Testis (tissue), 3 donors: ENCODE data around the gene ACOT13. TPM values are rescaled to one million over a fixed set of nuclear protein-coding genes. Genes with fewer than 3 reads are reported as not detected.
"Not testable (repeated sequence)": the region's sequence is repeated elsewhere in the genome, so short reads cannot be mapped to it uniquely, and the experiment has no call there.

Experiments
- DNase-seq: peaks from one replicate; pipeline ENCODE4 v3.0.0-alpha.2; 2019
- H3K27ac ChIP-seq, 2 donors: fragments of 200-600 bp; sonication (generic); one replicate each; pipeline ENCODE4 v1.5.1; 2019
- H3K27me3 ChIP-seq: fragments of 200-600 bp; sonication (generic); one replicate; pipeline ENCODE4 v1.5.1; 2019
- H3K36me3 ChIP-seq: fragments of 200-600 bp; sonication (generic); one replicate; pipeline ENCODE4 v1.5.1; 2017; ENCODE audit warnings: low read depth; ENCODE audit errors: missing control alignments
- H3K4me1 ChIP-seq: fragments of 200-600 bp; sonication (generic); one replicate; pipeline ENCODE4 v1.5.1; 2019
- H3K4me3 ChIP-seq, 2 donors: fragments of 200-600 bp; sonication (generic); one replicate each; pipeline ENCODE4 v1.5.1; 2017 to 2019
- H3K9me3 ChIP-seq: fragments of 200-600 bp; sonication (generic); one replicate; pipeline ENCODE4 v1.5.1; 2017
- POLR2A ChIP-seq: fragments of 450-650 bp; IDR thresholded peaks from one replicate; pipeline ENCODE4 v1.6.1; 2017; ENCODE audit warnings: antibody characterized with exemption, mild to moderate bottlenecking, moderate library complexity
- WGBS, 2 donors: methylation state at CpG; one replicate each; pipeline ENCODE4 v1.1.5; 2018; 5-methylcytosine and 5-hydroxymethylcytosine counted together
- intact Hi-C: fragments of 100-400 bp; cut with DNase I; formaldehyde crosslinking; loops from one replicate; pipeline ENCODE4 v1.15.1; 2023; ENCODE audit warnings: low total_unique reads
- polyA plus RNA-seq: library from polyadenylated mRNA; stranded (reverse); fragments of 350-450 nt; fragmentation: Illumina TruSeq; extraction: RNeasy Lipid Tissue Mini Kit (QIAGEN cat#74804); gene quantifications from one replicate; pipeline ENCODE4 v1.2.3, GENCODE V29; 2014; ENCODE audit warnings: low read depth, low replicate concordance; ENCODE audit not compliant: insufficient read depth
- total RNA-seq, 2 donors: library from RNA; depleted of rRNA; stranded (reverse); fragments of >200 nt; gene quantifications; one replicate each; pipeline ENCODE4 v1.2.3, GENCODE V29; 2016
- TF ChIP-seq, protein P1 (sequence below), 3 experiments: fragments of 450-650 bp in 2 of 3; fragments of 200-600 bp in 1 of 3; sonication (generic) in 1 of 3; IDR thresholded peaks; one replicate each; pipeline ENCODE4 v1.5.1; 2016 to 2019; ENCODE audit warnings: antibody characterized with exemption in 3 of 3, mild to moderate bottlenecking in 2 of 3, moderate library complexity in 1 of 3

The ACOT13 gene
- total and polyA plus RNA-seq, 3 donors from 2014 or later, result 15.6 to 67.7 (median 19.1) TPM

DNA sequence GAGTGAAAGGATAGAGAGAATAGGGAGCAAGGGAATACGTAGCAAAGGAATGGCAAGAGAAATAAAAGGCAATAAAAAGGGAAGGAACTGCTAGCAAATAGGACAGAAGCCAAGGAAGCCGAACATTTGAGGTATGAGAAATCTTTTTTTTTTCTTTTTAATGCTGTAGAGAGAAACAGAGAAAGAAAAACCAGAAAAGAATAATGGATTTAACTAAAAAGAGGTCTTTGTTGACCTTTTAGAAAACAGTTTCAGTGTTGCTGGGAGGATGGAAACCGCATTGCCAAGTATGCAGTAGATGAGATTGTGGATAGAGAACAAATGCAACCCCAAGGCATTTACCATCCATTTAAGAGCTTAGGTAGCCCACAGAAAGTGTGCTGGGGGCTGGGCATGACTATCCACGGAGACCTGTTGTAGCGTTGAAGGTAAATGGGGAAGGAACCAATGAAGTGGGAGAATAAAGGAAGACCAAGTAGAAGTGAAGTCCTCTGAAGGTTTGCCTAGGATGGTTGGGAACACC lies 75.4 kb downstream of the ACOT13 start:
- no peaks in the 10 kb centered on the region for H3K27me3 ChIP-seq
- no peak overlapping the region for H3K27ac ChIP-seq
- H3K9me3 ChIP-seq, result no peaks in the 10 kb centered on the region
- 78 to 85% methylated on average over 5 of the region's 5 CpGs for WGBS, 2 donors
- no peaks in the 10 kb centered on the region for H3K36me3 ChIP-seq
- no peak overlapping the region for H3K4me3 ChIP-seq
- DNase-seq, result no peak
- TF ChIP-seq, protein P1, sequence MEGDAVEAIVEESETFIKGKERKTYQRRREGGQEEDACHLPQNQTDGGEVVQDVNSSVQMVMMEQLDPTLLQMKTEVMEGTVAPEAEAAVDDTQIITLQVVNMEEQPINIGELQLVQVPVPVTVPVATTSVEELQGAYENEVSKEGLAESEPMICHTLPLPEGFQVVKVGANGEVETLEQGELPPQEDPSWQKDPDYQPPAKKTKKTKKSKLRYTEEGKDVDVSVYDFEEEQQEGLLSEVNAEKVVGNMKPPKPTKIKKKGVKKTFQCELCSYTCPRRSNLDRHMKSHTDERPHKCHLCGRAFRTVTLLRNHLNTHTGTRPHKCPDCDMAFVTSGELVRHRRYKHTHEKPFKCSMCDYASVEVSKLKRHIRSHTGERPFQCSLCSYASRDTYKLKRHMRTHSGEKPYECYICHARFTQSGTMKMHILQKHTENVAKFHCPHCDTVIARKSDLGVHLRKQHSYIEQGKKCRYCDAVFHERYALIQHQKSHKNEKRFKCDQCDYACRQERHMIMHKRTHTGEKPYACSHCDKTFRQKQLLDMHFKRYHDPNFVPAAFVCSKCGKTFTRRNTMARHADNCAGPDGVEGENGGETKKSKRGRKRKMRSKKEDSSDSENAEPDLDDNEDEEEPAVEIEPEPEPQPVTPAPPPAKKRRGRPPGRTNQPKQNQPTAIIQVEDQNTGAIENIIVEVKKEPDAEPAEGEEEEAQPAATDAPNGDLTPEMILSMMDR (IDR thresholded peaks at IDR 0.05), result no peak
- TF ChIP-seq POLR2A, result no peak
- intact Hi-C loops, result no loop called here
- H3K4me1 ChIP-seq, result no peaks in the 10 kb centered on the region

DNA sequence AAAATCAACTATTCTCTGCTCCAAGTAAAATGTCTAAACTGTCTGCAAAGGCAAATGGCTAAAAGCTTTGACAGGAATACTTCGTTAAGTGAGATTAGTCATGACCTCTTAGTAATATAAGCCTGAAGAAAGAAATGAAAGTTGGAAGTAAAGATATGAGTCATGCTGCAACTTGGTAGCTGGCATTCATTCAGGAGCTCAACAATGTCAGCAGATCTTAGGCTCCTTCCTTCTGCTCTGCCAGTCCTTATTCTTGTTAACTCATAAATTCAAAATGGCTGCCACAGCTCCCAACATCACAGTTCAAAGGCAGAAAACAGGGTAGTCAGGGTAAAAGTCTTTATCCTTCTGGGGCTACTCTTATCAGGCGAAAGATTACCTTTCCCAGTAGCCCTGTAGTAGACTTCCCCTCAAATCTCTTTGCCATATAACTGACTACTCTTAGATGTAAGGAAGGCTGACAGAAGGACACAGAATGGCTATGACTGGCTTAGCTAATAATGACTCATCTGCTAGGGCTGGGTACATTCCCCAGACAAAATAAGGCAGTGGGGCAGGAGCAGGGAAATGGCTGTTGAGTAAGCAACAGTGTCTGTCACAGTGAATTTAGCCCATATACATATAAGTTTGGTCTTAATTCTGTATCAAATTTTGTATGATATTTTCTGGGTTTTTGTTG lies 76.5 kb downstream of the ACOT13 start:
- Histone ChIP-seq H3K4me1 (no peaks in the 10 kb centered on the region), H3K4me3 (no peak overlapping the region), H3K36me3 (no peaks in the 10 kb centered on the region), H3K27ac (no peak overlapping the region), H3K27me3 (no peaks in the 10 kb centered on the region), H3K9me3 (no peaks in the 10 kb centered on the region)
- 69 to 88% methylated on average over 2 of the region's 2 CpGs for WGBS, 2 donors
- TF ChIP-seq, protein P1 (IDR thresholded peaks at IDR 0.05), result no peak
- TF ChIP-seq POLR2A, result no peak
- intact Hi-C loops, result no loop called here
- DNase-seq, result no peak

DNA sequence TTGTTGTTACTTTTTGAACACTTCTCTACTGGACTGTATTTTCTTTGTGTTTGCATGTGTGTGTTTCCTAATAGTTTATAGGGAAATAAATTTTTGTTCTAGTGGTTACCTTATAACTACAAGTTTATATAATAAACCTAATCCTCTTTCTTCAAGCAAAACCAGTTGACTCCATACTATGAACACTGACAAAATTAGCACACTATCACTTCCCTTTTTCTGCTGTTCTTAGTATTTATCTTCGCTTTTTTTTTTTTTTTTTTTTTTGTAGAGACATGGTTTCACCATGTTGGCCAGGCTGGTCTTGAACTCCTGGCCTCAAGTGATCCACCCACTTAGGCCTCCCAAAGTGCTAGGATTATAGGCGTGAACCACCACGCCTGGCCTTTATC lies 77.1 kb downstream of the ACOT13 start:
- Histone ChIP-seq H3K4me1 (no peaks in the 10 kb centered on the region), H3K9me3 (no peaks in the 10 kb centered on the region), H3K36me3 (no peaks in the 10 kb centered on the region), H3K4me3 (no peak overlapping the region), H3K27ac (no peak overlapping the region), H3K27me3 (no peaks in the 10 kb centered on the region)
- TF ChIP-seq, protein P1 (IDR thresholded peaks at IDR 0.05), result no peak
- no peak for DNase-seq
- intact Hi-C loops, result no loop called here
- 87 to 90% methylated on average over 3 of the region's 3 CpGs for WGBS, 2 donors

DNA sequence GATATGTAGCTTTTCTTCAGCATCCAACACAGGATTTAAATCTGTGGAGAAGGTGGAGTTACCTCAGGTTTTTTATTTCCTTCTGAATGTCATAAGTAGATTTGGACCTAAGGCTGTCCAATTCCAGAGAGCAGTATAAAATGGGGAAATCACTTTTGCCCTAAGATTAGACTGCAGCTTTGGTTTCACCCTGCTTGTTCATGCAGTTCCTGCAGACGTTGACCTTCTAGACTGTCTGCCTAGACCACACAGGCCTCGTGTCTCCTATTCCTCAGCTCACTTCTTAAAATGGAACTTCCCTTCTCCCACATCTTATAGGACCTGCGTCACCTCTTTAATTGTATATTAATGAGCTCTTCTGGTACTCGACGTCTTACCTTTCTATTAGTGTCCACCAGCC lies 78.0 kb downstream of the ACOT13 start:
- Histone ChIP-seq H3K36me3 (no peaks in the 10 kb centered on the region), H3K9me3 (no peaks in the 10 kb centered on the region), H3K4me3 (no peak overlapping the region), H3K4me1 (no peaks in the 10 kb centered on the region), H3K27me3 (no peaks in the 10 kb centered on the region), H3K27ac (no peak overlapping the region)
- intact Hi-C loops, result no loop called here
- TF ChIP-seq POLR2A, result no peak
- TF ChIP-seq, protein P1 (IDR thresholded peaks at IDR 0.05), result no peak
- WGBS, 2 donors, result 84 to 85% methylated on average over 5 of the region's 5 CpGs
- no peak for DNase-seq

DNA sequence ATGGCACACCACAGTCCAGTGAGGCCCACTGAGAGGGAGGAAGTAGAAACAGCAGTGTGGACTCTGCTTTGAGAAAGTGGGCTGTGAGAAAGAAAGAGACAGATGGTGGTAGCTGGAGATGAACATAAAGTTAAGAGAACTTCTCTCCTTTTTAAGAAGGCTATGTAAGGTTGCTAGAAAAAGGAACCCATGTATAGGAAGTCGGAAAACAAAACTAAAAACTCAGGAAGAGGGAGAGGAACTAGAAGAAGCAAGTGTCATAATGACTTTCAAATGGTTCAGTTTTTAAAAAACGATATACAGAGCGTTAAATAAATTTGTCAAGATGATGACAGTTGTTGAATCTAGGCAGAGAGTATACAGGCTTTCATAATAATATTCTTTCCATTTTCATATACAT lies 82.4 kb downstream of the ACOT13 start:
- no peaks in the 10 kb centered on the region for H3K9me3 ChIP-seq
- H3K4me1 ChIP-seq, result no peaks in the 10 kb centered on the region
- no peaks in the 10 kb centered on the region for H3K27me3 ChIP-seq
- no peaks in the 10 kb centered on the region for H3K36me3 ChIP-seq
- H3K27ac ChIP-seq, result no peak overlapping the region
- WGBS, 2 donors, result 80 to 87% methylated on average over 3 of the region's 3 CpGs
- no peak for DNase-seq
- no peak overlapping the region for H3K4me3 ChIP-seq
- TF ChIP-seq POLR2A, result no peak
- TF ChIP-seq, protein P1 (IDR thresholded peaks at IDR 0.05), result no peak
- intact Hi-C loops, result no loop called here

DNA sequence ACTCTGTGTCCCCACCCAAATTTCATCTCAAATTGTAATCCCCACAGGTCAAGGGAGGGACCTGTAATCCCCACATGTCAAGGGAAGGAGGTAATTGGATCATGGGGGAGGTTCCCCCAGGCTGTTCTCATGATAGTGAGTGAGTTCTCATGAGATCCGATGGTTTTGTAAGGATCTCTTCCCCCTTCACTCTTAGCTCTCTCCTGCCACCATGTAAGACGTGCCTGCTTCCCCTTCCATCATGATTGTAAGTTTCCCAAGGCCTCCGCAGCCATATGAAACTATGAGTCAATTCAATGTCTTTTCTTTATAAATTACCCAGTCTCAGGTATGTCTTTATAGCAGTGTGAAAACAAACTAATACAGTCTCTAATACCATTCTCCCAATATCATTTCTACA lies 84.0 kb downstream of the ACOT13 start:
- H3K36me3 ChIP-seq, H3K27me3 ChIP-seq, H3K27ac ChIP-seq, intact Hi-C loops, H3K4me1 ChIP-seq, H3K9me3 ChIP-seq, DNase-seq, H3K4me3 ChIP-seq: not testable (repeated sequence)
- WGBS, 2 donors, result 86 to 90% methylated on average over 3 of the region's 3 CpGs
